ENCODE results near the gene ACP7.

ACP7 gene

DNA sequence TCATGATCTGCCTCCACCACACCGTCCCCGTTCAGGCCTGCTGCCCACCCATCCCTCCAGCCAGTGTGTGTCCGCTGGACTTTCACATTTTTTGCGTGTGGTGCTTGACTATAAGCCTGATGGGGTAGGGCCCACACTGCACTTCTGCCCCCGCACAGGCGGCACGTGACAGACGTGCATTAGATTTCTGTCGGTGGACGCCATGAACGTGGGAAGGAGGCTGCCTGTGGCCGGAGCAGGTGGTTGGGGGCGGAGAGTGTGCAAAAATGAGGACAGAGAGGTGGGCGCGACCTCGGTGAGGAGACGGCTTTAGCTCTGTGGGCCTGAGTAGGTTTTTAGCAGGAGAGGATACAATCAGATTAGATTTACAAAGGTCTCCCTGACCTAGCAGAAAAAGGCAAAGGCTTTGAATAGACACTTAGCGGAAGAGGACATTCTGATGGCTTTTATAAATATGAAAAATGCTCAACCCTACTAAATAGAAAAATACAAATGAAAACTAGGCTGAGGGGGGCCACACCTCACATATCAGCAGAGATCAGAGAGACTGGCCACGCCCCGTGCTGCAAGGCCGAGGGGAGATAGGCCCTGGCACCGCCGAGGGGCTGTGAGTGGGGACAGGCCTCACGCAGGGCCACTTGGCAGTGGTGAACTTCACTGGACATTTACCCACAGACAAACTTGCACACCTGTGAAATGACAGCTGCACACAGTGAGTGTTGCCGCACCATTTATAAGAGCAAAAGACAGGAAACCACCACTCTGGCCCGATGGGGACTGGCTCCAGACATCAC lies 66.8 kb downstream of the ACP7 start:
- Histone ChIP-seq H3K79me2 (ENCODE audit: control insufficient read depth, insufficient read depth, low read length, unreplicated experiment) (peaks cover 10% of the 10 kb centered on the region), H3K36me3 (ENCODE audit: insufficient read depth, low read length) (peaks cover 3% of the 10 kb centered on the region; the same call in 1 of the 2 replicates), H3K4me3 (ENCODE audit: low read depth, low read length) (no peak overlapping the region), H3K27me3 (ENCODE audit: insufficient read depth, low read length) (no peaks in the 10 kb centered on the region), H3K4me1 (ENCODE audit: control insufficient read depth, insufficient read depth, low read length, unreplicated experiment) (no peaks in the 10 kb centered on the region), H2AFZ (ENCODE audit: low read length, unreplicated experiment) (no peak overlapping the region), H3K27ac (ENCODE audit: low read depth, low read length) (no peak overlapping the region)

DNA sequence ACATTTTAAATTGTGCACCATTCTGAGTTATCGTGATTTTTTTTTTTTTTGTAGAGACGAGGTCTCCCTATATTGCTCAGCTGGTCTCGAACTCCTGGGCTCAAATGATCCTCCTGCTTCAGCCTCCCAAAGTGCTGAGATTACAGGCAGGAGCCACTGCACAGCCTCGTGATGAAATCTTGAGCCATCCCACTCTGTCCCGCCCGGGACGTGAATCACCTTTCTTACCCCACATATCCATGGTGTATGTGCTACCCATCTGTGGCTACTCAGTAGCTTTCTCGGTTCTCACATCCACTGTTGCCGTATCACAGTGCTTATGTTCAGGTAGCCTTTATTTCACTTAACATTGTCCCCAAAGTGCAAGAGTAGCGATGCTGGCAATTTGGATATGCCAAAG lies 67.9 kb downstream of the ACP7 start:
- Histone ChIP-seq H3K36me3 (ENCODE audit: insufficient read depth, low read length) (peaks cover 3% of the 10 kb centered on the region; the same call in 1 of the 2 replicates), H2AFZ (ENCODE audit: low read length, unreplicated experiment) (no peak overlapping the region), H3K27me3 (ENCODE audit: insufficient read depth, low read length) (no peaks in the 10 kb centered on the region), H3K4me3 (ENCODE audit: low read depth, low read length) (no peak overlapping the region), H3K4me1 (ENCODE audit: control insufficient read depth, insufficient read depth, low read length, unreplicated experiment) (peaks cover 5% of the 10 kb centered on the region), H3K27ac (ENCODE audit: low read depth, low read length) (no peak overlapping the region), H3K79me2 (ENCODE audit: control insufficient read depth, insufficient read depth, low read length, unreplicated experiment) (peaks cover 5% of the 10 kb centered on the region)

DNA sequence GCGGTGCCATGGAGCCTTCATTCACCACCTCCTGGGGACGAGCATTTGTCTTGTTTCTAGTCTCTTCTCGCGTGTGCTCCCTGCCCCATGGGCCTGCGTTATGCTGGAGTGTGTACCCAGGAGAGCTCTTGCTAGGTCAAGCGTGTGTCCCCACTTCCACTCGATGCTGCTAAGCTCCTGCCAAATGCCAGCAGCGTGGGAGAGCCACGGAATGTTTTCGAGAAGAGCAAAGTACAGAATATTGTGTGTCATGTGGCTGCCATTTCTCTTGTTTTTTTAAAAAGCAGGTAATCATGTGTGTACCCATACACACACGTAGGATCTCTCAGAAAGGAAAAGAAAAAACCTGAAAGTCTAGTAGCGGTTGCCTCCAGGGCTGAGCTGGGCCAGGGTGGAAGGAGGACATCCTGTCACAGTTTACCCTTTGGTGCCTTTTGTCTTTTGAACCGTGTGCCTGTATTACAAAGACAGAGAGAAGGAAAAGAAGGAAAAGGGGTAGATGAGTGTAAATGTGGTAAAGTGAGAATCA lies 70.0 kb downstream of the ACP7 start:
- Histone ChIP-seq H3K36me3 (ENCODE audit: insufficient read depth, low read length) (peaks cover under 1% of the 10 kb centered on the region; the same call in 1 of the 2 replicates), H3K4me3 (ENCODE audit: low read depth, low read length) (no peak overlapping the region), H3K79me2 (ENCODE audit: control insufficient read depth, insufficient read depth, low read length, unreplicated experiment) (peaks cover 9% of the 10 kb centered on the region), H3K4me1 (ENCODE audit: control insufficient read depth, insufficient read depth, low read length, unreplicated experiment) (peaks cover 5% of the 10 kb centered on the region), H3K27me3 (ENCODE audit: insufficient read depth, low read length) (no peaks in the 10 kb centered on the region), H3K27ac (ENCODE audit: low read depth, low read length) (no peak overlapping the region), H2AFZ (ENCODE audit: low read length, unreplicated experiment) (no peak overlapping the region)

DNA sequence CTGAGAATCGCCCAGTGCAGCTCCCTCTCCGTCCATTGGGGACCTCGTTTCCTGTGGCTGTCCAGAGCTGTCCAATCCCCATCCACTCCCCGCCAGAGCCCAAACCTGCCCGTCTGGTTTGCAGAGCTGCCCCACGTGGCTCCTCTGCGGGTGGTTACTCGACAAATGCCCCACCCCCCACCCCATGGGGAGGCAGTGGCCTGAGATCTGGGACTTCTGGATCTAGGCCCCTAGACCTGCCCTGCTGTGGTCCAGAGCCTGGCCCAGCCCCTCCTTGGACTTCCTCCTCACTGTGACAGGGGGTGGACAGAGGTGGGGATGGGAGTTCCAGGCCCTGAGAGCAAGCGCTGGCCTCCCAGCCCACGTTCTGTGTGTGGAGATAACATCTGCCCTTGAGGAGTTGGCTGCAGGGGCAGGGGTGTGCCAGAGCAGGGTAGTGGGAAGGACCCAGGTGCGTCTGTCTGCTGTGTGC lies 70.5 kb downstream of the ACP7 start:
- no peaks in the 10 kb centered on the region for H3K36me3 ChIP-seq (ENCODE audit: insufficient read depth, low read length)
- peaks cover 10% of the 10 kb centered on the region for H3K79me2 ChIP-seq (ENCODE audit: control insufficient read depth, insufficient read depth, low read length, unreplicated experiment)
- H2AFZ ChIP-seq (ENCODE audit: low read length, unreplicated experiment): no peak overlapping the region
- no peak overlapping the region for H3K4me3 ChIP-seq (ENCODE audit: low read depth, low read length)
- no peak overlapping the region for H3K27ac ChIP-seq (ENCODE audit: low read depth, low read length)
- H3K4me1 ChIP-seq (ENCODE audit: control insufficient read depth, insufficient read depth, low read length, unreplicated experiment): peaks cover 5% of the 10 kb centered on the region
- H3K27me3 ChIP-seq (ENCODE audit: insufficient read depth, low read length): no peaks in the 10 kb centered on the region

DNA sequence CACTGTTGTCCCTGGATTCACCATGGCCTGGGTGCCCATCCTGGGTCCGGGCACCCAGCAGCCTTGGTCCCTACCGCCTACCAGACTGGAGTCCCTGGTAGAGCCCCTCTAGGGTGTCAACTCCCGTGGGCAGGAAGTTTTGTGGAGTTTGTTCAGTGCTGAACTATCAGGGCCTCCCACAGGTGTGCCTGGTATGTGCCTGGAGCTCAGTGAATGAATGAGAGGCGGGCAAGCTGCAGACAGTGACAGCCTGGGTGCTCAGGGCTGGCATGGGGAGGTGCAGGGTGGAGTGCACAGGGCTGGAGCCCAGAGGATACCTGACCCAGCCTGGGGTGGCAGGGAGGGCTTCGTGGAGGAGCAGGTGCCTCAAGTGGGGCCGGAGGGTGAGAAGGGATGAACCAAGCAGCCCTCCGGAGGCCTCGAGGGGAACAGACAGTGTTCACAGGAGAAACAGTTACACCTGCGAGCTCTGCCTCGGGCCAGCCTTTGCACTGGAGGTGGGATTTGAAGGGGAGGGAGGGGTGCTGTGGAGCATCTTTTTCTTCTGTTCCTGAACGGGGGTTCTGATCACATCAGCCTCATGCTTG lies 71.0 kb downstream of the ACP7 start:
- Histone ChIP-seq H3K79me2 (ENCODE audit: control insufficient read depth, insufficient read depth, low read length, unreplicated experiment) (peaks cover 10% of the 10 kb centered on the region), H3K4me3 (ENCODE audit: low read depth, low read length) (no peak overlapping the region), H2AFZ (ENCODE audit: low read length, unreplicated experiment) (no peak overlapping the region), H3K4me1 (ENCODE audit: control insufficient read depth, insufficient read depth, low read length, unreplicated experiment) (peaks cover 5% of the 10 kb centered on the region), H3K27me3 (ENCODE audit: insufficient read depth, low read length) (no peaks in the 10 kb centered on the region), H3K36me3 (ENCODE audit: insufficient read depth, low read length) (no peaks in the 10 kb centered on the region), H3K27ac (ENCODE audit: low read depth, low read length) (no peak overlapping the region)

DNA sequence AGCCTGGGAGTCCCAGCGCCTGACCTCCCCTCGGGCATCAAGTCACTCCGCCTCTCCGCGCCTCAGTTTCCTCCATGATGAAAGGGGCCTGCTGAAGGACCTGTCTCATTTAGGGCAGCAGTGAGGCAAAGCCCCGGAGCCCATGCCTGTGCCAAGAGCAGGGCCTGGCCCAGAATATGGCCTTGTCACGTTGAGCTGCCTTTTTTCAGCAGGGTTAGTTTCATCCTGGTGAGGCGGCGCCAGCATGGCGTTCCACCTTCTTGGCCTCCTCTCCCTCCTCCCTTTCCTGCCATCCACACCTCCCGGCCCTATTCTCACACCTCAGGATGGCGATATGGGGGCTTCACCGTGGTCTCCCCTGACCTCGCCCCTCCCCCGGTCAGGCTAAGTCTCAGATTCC lies 71.6 kb downstream of the ACP7 start:
- Histone ChIP-seq H3K4me3 (ENCODE audit: low read depth, low read length) (no peak overlapping the region), H3K36me3 (ENCODE audit: insufficient read depth, low read length) (no peaks in the 10 kb centered on the region), H3K27ac (ENCODE audit: low read depth, low read length) (no peak overlapping the region), H3K27me3 (ENCODE audit: insufficient read depth, low read length) (no peaks in the 10 kb centered on the region), H3K79me2 (ENCODE audit: control insufficient read depth, insufficient read depth, low read length, unreplicated experiment) (peaks cover 10% of the 10 kb centered on the region), H2AFZ (ENCODE audit: low read length, unreplicated experiment) (no peak overlapping the region), H3K4me1 (ENCODE audit: control insufficient read depth, insufficient read depth, low read length, unreplicated experiment) (peaks cover 5% of the 10 kb centered on the region)

DNA sequence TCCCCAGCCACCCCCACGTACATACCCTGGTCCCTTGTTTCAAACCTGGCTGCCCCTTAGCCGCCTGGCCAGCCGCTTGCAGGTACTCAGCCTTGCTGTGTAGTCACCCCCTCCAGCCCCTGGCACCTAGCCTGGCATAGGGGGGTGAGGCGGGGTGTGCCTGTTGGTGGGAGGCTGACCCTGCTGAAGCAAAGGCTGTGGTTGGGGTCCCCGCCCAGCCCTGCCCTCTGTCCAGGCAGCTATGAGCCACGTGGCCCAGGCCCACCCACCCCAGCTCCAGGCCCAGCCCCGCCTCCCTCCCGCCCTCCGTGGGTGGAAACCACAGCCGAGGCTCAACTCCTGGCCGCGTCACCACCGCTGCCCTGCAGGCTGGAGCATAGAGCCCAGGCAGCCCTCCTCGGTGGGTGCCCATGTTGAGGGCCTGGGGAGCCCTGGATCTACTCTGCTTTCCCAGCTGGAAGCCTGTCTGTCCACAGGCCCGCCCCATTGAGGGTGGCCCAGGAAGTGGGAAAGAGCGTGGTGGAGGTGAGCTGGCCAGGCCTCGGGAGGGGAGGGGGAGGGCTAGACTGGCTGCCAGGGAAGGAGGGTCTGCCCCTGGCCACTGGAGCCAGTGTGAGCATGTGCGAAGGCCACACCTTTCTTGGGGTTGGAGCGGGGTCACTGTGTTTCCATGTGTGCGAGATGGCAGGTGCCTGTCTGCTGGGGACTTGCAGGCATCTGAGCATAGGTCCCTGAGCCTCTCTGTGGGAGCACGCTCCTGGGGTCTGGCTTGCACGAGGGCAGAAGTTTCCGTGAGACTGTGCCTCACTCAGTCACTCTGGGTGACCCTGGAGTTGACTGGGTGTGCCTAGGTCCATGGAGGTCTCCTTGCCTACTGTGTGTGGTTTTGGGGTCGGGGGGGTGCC lies 72.4 kb downstream of the ACP7 start:
- Histone ChIP-seq H3K27me3 (ENCODE audit: insufficient read depth, low read length) (no peaks in the 10 kb centered on the region), H3K27ac (ENCODE audit: low read depth, low read length) (no peak overlapping the region), H3K79me2 (ENCODE audit: control insufficient read depth, insufficient read depth, low read length, unreplicated experiment) (peaks cover 10% of the 10 kb centered on the region), H2AFZ (ENCODE audit: low read length, unreplicated experiment) (no peak overlapping the region), H3K36me3 (ENCODE audit: insufficient read depth, low read length) (no peaks in the 10 kb centered on the region), H3K4me1 (ENCODE audit: control insufficient read depth, insufficient read depth, low read length, unreplicated experiment) (peaks cover 5% of the 10 kb centered on the region), H3K4me3 (ENCODE audit: low read depth, low read length) (no peak overlapping the region)

DNA sequence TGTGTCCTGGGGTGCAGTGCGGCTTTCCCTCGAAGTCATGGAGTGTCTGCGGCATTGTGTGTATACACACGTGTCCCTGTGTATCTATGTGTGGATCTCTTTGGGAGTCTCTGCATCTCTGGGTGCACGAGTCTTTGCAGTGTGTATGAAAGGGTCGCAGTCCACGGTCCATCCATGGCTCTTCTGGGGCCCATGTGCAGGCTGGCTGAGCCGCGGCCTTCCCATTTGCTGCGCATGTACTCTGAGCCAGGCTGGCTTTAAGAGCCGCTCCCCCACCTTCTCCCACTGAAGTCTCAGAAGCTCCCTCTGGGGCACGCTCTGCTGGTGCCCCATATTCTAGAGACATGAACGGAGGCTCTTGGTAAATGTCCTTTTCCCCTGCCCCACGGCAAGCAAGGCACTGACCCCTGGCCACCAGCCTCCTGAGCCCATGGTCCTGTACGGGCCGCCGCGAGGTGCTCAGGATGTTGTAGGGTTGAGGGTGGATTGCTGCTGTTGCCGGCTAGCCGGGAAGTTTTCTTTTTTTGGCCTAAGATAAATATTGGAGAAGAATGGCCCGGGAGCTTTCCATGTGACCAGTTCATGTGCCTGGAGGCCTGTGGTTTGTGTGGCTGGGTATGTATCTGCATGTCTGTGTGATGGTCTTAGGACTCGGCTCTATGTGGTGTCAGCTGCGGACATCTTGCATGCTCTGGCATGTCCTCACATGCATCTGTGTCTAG lies 73.3 kb downstream of the ACP7 start:
- peaks cover 5% of the 10 kb centered on the region for H3K4me1 ChIP-seq (ENCODE audit: control insufficient read depth, insufficient read depth, low read length, unreplicated experiment)
- no peak overlapping the region for H3K27ac ChIP-seq (ENCODE audit: low read depth, low read length)

DNA sequence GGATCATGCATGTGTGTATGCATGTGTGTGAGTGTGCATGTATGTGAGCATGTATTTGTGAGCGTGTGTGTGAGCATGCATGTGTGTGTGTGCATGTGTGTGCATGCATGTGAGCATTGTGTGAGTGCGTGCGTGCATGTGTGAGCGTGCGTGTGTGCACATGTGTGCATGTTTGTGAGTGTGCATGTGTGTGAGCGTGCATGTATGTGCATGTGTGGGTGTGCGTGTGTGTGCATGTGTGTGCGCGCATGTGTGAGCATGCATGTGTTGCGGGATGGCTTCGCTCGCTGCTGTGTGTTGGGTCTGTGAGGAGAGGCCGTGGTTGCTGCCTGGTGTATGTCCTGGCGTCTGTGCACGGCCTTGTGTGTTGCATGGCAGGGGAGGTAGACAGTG lies 73.8 kb downstream of the ACP7 start:
- Histone ChIP-seq H2AFZ (ENCODE audit: low read length, unreplicated experiment) (no peak overlapping the region), H3K4me1 (ENCODE audit: control insufficient read depth, insufficient read depth, low read length, unreplicated experiment) (peaks cover 5% of the 10 kb centered on the region), H3K27me3 (ENCODE audit: insufficient read depth, low read length) (no peaks in the 10 kb centered on the region), H3K36me3 (ENCODE audit: insufficient read depth, low read length) (no peaks in the 10 kb centered on the region), H3K27ac (ENCODE audit: low read depth, low read length) (no peak overlapping the region), H3K4me3 (ENCODE audit: low read depth, low read length) (no peak overlapping the region), H3K79me2 (ENCODE audit: control insufficient read depth, insufficient read depth, low read length, unreplicated experiment) (peaks cover 10% of the 10 kb centered on the region)

More for the DNA sequence above, 73.3 kb downstream of the ACP7 start:
- Histone ChIP-seq H3K4me3 (ENCODE audit: low read depth, low read length) (no peak overlapping the region), H3K27me3 (ENCODE audit: insufficient read depth, low read length) (no peaks in the 10 kb centered on the region), H3K36me3 (ENCODE audit: insufficient read depth, low read length) (no peaks in the 10 kb centered on the region), H2AFZ (ENCODE audit: low read length, unreplicated experiment) (no peak overlapping the region), H3K79me2 (ENCODE audit: control insufficient read depth, insufficient read depth, low read length, unreplicated experiment) (peaks cover 10% of the 10 kb centered on the region)
